Measurements from ENCODE around the gene YPEL2.

YPEL2 gene, protein sequence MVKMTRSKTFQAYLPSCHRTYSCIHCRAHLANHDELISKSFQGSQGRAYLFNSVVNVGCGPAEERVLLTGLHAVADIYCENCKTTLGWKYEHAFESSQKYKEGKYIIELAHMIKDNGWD

DNA sequence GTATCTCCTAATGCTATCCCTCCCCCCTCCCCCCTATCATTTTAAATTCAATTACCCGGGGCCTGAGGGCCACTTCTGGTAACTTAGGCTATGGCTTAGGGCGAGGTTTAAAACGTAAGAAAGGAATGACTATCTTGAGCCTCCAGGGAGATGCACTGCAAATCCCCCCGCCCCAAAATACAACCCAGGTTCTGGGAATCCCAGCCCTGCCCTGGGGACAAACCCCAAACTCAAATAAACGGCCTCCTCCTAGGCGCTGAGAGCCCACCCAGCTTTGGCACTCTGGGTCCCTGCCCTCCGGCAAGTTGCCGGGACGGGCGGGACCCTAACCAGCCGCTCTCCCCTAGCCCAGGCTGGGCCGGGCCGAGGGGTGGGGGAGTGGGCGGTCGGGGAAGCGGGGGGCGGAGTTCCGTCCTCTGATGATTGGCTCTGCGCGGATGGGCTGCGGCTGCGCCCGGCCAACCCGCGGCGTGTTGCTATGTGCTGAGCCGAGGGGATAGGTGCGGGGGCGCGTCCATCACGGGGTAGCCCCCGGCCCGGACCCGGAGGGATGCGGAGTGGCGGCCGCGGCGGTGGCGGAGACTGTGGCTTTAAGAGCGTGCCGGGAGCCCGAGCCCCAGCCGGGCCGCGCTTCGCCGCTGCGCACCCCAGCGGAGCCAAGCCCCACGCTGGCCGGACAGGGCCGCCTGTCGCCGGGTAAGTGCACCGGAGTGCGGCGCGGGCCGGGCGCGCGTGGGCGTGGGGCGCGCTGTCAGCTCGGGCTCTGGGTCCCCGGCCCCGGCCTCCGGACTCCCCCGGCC, at the start of gene YPEL2:
Gene YPEL2 (plus strand): TSS at position 527 of the 800 bp plus-strand sequence. CDS start 21,755 bp downstream, outside the sequence.
- H3K27ac ChIP-seq: peak within 1 kb of the TSS; percentile 79
- TF ChIP-seq, protein P1, sequence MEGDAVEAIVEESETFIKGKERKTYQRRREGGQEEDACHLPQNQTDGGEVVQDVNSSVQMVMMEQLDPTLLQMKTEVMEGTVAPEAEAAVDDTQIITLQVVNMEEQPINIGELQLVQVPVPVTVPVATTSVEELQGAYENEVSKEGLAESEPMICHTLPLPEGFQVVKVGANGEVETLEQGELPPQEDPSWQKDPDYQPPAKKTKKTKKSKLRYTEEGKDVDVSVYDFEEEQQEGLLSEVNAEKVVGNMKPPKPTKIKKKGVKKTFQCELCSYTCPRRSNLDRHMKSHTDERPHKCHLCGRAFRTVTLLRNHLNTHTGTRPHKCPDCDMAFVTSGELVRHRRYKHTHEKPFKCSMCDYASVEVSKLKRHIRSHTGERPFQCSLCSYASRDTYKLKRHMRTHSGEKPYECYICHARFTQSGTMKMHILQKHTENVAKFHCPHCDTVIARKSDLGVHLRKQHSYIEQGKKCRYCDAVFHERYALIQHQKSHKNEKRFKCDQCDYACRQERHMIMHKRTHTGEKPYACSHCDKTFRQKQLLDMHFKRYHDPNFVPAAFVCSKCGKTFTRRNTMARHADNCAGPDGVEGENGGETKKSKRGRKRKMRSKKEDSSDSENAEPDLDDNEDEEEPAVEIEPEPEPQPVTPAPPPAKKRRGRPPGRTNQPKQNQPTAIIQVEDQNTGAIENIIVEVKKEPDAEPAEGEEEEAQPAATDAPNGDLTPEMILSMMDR (IDR thresholded peaks at IDR 0.05): no peak
- TF ChIP-seq ZFX (IDR thresholded peaks at IDR 0.05; ENCODE audit: borderline replicate concordance): no peak

DNA sequence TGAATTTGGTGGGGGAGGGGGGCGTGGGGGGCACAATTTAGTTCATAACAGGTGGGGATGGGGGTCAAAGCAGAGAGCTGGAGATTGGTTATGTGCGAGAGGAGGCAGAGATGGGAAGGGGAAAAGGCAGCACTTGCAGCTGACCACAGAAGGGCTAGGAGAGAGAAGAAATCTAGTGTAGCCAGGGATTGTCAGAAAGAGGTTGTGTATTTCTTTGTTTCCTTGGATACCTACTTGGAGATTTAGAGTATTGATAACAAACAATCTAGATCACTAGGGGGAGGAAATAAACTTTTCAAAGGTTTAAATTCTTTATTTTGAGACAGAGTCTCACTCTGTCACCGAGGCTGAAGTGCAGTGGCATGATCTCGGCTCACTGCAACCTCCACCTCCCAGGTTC, 47.1 kb upstream of the YPEL2 start:
- TF ChIP-seq ZFX (IDR thresholded peaks at IDR 0.05; ENCODE audit: borderline replicate concordance): no peak
- TF ChIP-seq, protein P1 (IDR thresholded peaks at IDR 0.05): no peak
- H3K27ac ChIP-seq: no peak overlapping the region

DNA sequence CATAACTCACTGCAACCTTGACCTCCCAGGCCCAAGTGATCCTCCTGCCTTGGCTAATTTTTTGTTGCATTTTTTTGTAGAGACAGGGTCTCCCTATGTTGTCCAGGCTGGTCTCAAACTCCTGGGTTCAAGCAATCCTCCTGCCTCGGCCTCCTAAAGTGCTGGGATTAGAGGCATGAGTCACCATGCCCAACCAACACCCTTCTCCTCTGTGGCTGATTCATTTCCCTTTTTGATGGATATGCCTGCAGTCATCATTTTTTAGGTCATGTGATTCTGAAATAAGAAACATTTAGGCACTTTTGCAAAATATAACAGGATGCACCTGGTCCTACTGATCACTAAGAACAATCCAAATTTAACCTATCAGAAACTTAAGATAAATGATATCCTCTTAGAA, 44.0 kb upstream of the YPEL2 start:
- H3K27ac ChIP-seq: no peak overlapping the region
- TF ChIP-seq, protein P1 (IDR thresholded peaks at IDR 0.05): no peak
- TF ChIP-seq ZFX (IDR thresholded peaks at IDR 0.05; ENCODE audit: borderline replicate concordance): no peak

DNA sequence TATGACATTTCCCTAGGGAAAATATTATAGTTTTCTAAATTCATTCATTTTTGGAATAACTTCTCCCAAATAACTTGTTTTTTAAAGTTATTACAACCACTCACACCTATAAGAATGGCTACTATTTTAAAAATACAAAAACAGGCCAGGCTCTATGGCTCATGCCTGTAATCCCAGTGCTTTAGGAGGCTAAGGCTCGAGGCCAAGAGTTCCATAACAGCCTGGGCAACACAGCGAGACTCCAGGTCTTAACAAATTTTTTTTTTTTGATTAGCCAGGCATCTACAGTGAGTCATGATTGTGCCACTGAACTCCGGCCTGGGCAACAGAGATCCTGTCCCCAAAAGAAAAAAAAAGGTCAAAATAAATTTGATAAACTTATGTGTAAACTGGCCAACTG, 43.6 kb upstream of the YPEL2 start:
- H3K27ac ChIP-seq: no peak overlapping the region
- no peak for TF ChIP-seq ZFX (IDR thresholded peaks at IDR 0.05; ENCODE audit: borderline replicate concordance)
- TF ChIP-seq, protein P1 (IDR thresholded peaks at IDR 0.05): no peak

DNA sequence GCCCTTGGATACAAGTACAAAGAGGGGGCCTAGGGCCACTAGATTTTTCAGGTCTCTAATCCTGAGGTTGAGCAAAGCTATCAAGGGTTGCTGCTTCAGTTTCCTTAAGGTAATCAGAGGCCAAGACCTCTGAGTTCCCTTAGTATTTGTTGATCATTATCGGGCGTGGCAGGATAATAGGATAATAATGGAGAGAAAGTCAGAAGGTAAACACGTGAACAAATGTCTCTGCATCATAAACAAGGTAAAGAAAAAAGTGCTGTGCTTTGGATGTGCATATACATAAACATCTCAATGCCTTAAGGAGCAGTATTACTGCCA, 41.5 kb upstream of the YPEL2 start:
- H3K27ac ChIP-seq: peak overlapping the region; percentile 85
- TF ChIP-seq, protein P1 (IDR thresholded peaks at IDR 0.05): no peak
- no peak for TF ChIP-seq ZFX (IDR thresholded peaks at IDR 0.05; ENCODE audit: borderline replicate concordance)

DNA sequence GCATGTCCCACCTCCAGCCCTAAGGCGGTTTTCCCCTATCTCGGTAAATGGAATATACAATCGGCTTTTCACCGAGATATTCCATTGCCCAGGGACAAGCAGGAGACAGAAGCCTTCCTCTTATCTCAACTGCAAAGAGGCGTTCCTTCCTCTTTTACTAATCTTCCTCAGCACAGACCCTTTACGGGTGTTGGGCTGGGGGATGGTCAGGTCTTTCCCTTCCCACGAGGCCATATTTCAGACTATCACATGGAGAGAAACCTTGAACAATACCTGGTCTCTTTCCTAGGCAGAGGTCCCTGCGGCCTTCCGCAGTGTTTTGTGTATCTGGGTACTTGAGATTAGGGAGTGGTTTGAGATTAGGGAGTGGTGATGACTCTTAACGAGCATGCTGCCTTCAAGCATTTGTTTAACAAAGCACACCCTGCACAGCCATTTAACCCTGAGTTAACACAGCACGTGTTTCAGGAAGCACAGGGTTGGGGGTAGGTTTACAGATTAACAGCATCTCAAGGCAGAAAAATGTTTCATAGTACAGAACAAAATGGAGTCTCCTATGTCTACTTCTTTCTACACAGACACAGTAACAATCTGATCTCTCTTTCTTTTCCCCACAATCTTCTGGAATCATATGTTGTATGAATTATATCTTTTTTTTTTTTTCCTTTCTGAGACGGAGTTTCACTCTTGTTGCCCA, 41.0 kb upstream of the YPEL2 start:
- peak overlapping the region; percentile 85 for H3K27ac ChIP-seq

DNA sequence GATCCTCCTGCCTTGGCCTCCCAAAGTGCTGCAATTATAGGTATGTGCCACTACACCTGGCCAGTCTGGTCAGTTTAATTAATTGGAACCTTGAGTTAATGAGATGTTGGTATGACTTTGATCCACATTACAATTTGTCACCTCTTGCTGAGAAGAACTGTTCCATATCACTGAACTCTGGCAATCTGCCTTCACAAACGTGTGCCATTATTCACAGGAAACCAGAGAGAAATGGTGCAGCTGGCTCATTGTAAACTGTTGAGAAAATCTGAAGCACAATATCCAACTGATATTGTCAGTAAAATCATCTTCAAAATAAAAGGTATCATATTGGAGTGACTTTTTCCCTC, 39.3 kb upstream of the YPEL2 start:
- no peak overlapping the region for H3K27ac ChIP-seq
- no peak for TF ChIP-seq ZFX (IDR thresholded peaks at IDR 0.05; ENCODE audit: borderline replicate concordance)
- TF ChIP-seq, protein P1 (IDR thresholded peaks at IDR 0.05): no peak
